Loucy (cell line): ENCODE measurements around the gene TXLNB.

Source experiments
- CTCF ChIP-seq: fragments of 200-600 bp; sonication (generic); conservative IDR thresholded peaks from 2 replicates; pipeline ENCODE4 v1.5.1; 2014; ENCODE audit warnings: mild to moderate bottlenecking, antibody characterized with exemption, low read length
- EZH2phosphoT487 ChIP-seq: fragments of 200-600 bp; IDR thresholded peaks from 2 replicates; pipeline ENCODE4 v1.6.1; 2018; ENCODE audit warnings: antibody characterized with exemption, mild to moderate bottlenecking, moderate library complexity, borderline replicate concordance

- TF ChIP-seq CTCF (no peak), EZH2phosphoT487 (no peak)
Observed at GRCh38 chr6:139247618-139248017, 44.2 kb downstream of the TXLNB start.
